AG04449 (cell line): ENCODE results near the gene SH3PXD2A.

Experiments used
- CTCF ChIA-PET: fragments of 350-600 bp; formaldehyde crosslinking; extraction: SDS; loops from one replicate; lab custom pipeline; 2021; ENCODE audit warnings: antibody characterized with exemption; lab: Yijun Ruan, JAX
- POLR2A ChIA-PET: fragments of 400-600, 350-600 bp; formaldehyde crosslinking; extraction: SDS; loops from one replicate; lab custom pipeline; 2020; ENCODE audit warnings: antibody characterized with exemption, inconsistent platforms; lab: Yijun Ruan, JAX
- DNase-seq: peaks from one replicate; pipeline ENCODE4 v3.0.0-alpha.2; 2010; ENCODE audit warnings: low read depth, low spot score
- H3K4me3 ChIP-seq: 2 replicates; pipeline ENCODE4 v1.5.1; 2011; ENCODE audit warnings: low read depth, mild to moderate bottlenecking, control low read depth, low read length
- TF ChIP-seq, protein P1 (sequence below): IDR thresholded peaks from one replicate; pipeline ENCODE4 v1.5.1; 2011; ENCODE audit warnings: mild to moderate bottlenecking, moderate library complexity, low read length, control low read depth, inconsistent platforms; ENCODE audit not compliant: insufficient read depth; ENCODE audit errors: missing control alignments

SH3PXD2A gene

DNA sequence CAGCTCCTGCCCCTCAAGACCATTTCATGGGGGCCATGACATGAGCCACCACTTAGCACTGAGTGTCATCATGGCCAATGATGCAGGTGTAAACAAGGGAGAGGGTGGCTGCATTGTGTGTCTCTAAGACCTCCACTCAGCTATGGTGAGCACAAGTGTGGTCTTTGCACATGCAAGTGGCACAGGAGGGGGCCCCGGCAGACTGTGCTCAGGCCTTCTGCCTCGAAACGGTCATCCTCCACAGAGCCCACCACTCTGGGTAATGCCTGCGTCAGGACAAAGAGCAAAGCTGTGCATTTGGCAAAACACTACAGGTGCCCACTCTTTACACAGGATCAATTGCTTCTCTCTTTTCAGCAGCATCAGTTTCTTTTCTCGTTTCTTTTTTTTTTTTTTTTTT, 125.5 kb downstream of the SH3PXD2A start:
- DNase-seq = no peak
- POLR2A ChIA-PET = no interaction called here
- CTCF ChIA-PET = interaction anchor here (1.0 to 2.6 kb wide), 6 partner anchors 17 to 158 kb away, joined by 3 to 11 read pairs (median 4); no protein-coding TSS in a partner anchor
- TF ChIP-seq, protein P1, sequence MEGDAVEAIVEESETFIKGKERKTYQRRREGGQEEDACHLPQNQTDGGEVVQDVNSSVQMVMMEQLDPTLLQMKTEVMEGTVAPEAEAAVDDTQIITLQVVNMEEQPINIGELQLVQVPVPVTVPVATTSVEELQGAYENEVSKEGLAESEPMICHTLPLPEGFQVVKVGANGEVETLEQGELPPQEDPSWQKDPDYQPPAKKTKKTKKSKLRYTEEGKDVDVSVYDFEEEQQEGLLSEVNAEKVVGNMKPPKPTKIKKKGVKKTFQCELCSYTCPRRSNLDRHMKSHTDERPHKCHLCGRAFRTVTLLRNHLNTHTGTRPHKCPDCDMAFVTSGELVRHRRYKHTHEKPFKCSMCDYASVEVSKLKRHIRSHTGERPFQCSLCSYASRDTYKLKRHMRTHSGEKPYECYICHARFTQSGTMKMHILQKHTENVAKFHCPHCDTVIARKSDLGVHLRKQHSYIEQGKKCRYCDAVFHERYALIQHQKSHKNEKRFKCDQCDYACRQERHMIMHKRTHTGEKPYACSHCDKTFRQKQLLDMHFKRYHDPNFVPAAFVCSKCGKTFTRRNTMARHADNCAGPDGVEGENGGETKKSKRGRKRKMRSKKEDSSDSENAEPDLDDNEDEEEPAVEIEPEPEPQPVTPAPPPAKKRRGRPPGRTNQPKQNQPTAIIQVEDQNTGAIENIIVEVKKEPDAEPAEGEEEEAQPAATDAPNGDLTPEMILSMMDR = no peak
- H3K4me3 ChIP-seq = no peak overlapping the region

DNA sequence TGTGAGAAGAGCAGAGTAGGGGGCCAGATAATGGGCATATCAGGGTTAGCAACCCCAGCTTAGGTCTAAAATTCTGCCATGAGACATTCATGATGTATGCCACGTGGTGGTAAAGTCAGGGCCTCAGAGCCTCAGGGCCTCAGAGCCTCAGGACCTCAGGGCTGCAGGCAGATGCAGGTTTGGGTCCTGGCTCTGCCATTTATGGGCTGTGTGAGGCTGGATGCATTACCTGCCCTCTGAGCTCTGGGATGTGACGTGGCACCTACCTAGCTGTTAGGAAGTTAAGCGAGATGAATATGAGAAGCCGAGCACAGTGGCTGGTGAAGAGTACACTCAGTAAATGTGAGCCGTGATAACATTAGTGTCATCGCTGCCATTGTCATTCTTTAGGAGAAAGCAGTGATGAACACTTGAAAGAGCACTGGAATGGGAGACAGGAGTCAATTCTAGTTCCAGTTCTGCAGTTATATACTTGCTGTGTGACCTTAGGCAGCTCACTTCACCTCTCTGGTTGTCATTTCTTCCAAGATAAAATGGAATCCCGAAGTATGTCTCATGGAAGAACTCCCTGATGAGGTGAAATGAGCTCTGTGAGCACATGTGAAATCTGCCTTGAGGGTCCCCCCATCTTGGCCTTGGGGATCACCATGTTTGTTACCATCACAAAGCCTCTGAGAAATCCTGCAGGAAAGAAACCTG, 127.2 kb downstream of the SH3PXD2A start:
- CTCF ChIA-PET = interaction anchor here (1.3 to 2.6 kb wide), 4 partner anchors 10 to 130 kb away, joined by 3 to 11 read pairs (median 6); partner anchors contain the start of gene SH3PXD2A
- POLR2A ChIA-PET = no interaction called here
- TF ChIP-seq, protein P1 = no peak

DNA sequence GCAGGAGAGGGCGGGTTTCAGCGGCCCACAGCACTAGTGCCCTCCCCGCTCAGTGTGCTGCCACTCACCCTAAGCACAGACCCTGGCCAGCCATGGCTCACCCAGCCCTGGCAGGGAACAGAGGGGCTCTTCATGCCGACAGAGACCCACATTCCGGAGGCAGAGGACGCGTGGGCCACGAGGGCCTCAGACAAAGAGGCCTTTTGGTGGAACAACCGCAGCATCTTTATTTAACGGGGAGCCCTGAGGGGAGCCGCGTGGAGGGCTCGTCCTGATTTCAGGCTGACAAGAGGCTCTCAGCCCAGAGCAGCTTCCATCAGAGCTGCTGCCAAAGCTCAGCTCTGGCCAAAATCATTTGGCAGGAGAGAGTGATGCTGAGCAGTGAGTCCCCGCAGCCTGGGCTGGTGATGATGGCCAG, 127.8 kb downstream of the SH3PXD2A start:
- POLR2A ChIA-PET = no interaction called here
- no peak overlapping the region for H3K4me3 ChIP-seq
- CTCF ChIA-PET = interaction anchor here (1.5 to 2.6 kb wide), 3 partner anchors 11 to 131 kb away, joined by 4 to 11 read pairs (median 8); no protein-coding TSS in a partner anchor
- TF ChIP-seq, protein P1 = no peak
- no peak for DNase-seq

More for the DNA sequence above, 127.2 kb downstream of the SH3PXD2A start:
- H3K4me3 ChIP-seq = no peak overlapping the region
- no peak for DNase-seq

DNA sequence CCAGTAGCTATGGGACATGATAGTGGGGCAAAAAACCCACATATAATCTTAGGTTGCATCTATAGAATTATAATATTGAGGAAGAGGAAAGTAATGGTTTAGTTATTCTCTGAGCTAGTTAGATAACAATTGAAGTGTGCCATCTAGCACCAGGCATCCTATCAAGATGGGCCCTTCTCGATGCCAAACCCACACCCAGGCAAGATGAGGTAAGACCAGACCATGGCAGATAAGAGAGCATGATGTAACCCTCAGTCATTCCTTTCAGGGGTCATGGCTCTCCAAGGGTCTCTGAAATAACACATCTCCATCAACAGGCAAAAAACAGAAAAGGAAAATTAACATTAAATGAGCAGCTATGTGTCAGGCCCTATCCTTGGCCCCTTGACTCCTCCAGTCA, 128.7 kb downstream of the SH3PXD2A start:
- H3K4me3 ChIP-seq = no peak overlapping the region
- ChIA-PET POLR2A (no interaction called here), CTCF (interaction anchor here (1.2 to 7.2 kb wide), 4 partner anchors 8 to 159 kb away, joined by 3 to 38 read pairs (median 4); no protein-coding TSS in a partner anchor)
- TF ChIP-seq, protein P1 = no peak
- no peak for DNase-seq

DNA sequence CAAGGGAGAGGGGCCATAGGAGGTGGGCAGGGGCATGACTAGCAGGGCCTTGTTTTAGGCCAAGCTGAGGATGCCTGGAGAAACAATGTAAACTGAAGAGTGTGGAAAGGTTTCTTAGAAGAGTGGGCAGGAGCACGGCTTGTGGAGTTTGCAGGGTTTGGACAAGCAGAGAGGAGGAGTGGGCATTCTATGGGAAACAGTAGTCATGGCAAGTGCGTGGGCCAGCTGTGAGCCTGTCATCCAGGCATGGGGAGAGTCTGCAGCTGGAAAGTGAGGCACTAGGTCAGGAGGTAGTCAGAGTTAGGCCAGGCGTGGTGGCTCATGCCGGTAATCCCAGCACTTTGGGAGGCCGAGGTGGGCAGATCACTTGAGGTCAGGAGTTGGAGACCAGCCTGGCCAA, 130.1 kb downstream of the SH3PXD2A start:
- CTCF ChIA-PET = interaction anchor here (1.0 to 7.2 kb wide), 3 partner anchors 12 to 160 kb away, joined by 3 to 38 read pairs (median 3); no protein-coding TSS in a partner anchor
- H3K4me3 ChIP-seq = no peak overlapping the region
- TF ChIP-seq, protein P1 = no peak
- POLR2A ChIA-PET = interaction anchor here (0.6 kb wide), 1 partner anchor 8 kb away, joined by 3 read pairs; no protein-coding TSS in a partner anchor
- no peak for DNase-seq

DNA sequence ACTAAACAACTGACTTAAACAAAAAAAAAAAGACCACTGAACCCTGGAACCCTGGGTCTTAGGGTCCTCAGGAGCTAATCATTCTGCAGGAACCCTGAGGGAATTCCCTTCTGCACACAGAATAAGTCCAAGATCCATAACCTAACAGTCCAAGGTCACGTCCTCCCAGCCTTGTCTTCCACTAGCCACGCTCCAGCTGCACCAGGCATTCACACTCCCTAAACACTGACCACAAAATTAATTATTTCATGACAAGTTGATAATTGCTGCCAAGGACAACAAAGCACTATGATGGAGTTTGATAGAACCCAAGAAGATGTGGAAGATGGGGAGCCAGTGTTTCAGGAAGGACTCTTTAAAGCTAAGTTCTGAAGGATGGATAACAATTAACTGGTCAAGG, 130.6 kb downstream of the SH3PXD2A start:
- CTCF ChIA-PET = interaction anchor here (1.0 to 7.2 kb wide), 2 partner anchors 12 to 132 kb away, joined by 3 to 38 read pairs; no protein-coding TSS in a partner anchor
- no peak overlapping the region for H3K4me3 ChIP-seq
- POLR2A ChIA-PET = interaction anchor here (0.6 kb wide), 1 partner anchor 9 kb away, joined by 3 read pairs; no protein-coding TSS in a partner anchor
- TF ChIP-seq, protein P1 = no peak
- DNase-seq = no peak
